Nephron (organoid): ENCODE data around the gene ANKRD2.
A peak's percentile ranks its signal among the peaks of the same experiment; 100 is the strongest.

Experiments used
- H3K27ac Mint-ChIP-seq, 3 experiments: 2 replicates each; pipeline ENCODE4 v1.8.0; 2020; ENCODE audit warnings: mixed read lengths in 3 of 3, mild to moderate bottlenecking in 2 of 3, moderate library complexity in 1 of 3
- H3K27me3 Mint-ChIP-seq: 2 replicates; pipeline ENCODE4 v1.8.0; 2021; ENCODE audit warnings: low read depth, mild to moderate bottlenecking, moderate library complexity, mixed read lengths
- H3K36me3 Mint-ChIP-seq: 2 replicates; pipeline ENCODE4 v1.8.0; 2020; ENCODE audit warnings: low read depth, mixed read lengths
- H3K4me1 Mint-ChIP-seq: 2 replicates; pipeline ENCODE4 v1.8.0; 2020; ENCODE audit warnings: mixed read lengths
- H3K4me3 Mint-ChIP-seq, 3 experiments: 2 replicates each; pipeline ENCODE4 v1.8.0; 2020; ENCODE audit warnings: mild to moderate bottlenecking in 3 of 3, mixed read lengths in 3 of 3, moderate library complexity in 2 of 3
- H3K9me3 Mint-ChIP-seq: 2 replicates; pipeline ENCODE4 v1.8.0; 2020; ENCODE audit warnings: mixed read lengths
- CTCF ChIP-seq, 3 experiments: fragments of 200-600 bp; sonication (generic); IDR thresholded peaks; one replicate each; pipeline ENCODE4 v1.5.0; 2021; ENCODE audit warnings: antibody characterized with exemption in 3 of 3; ENCODE audit not compliant: unreplicated experiment in 3 of 3

Gene ANKRD2

GRCh38 chr10:97632949-97633884 lies 60.6 kb downstream of the ANKRD2 start, which contains the start of gene MORN4:
Gene MORN4, minus strand, starts transcription at chr10:97633500. Its CDS starts 13,847 bp downstream, at chr10:97619653.
- Mint-ChIP-seq H3K27me3 (no peaks in the 10 kb centered on the region), H3K36me3 (peaks cover 3% of the 10 kb centered on the region), H3K27ac (peak within 1 kb of the TSS; percentile 90 to 95 (median 93)), H3K9me3 (no peaks in the 10 kb centered on the region), H3K4me1 (peaks cover 12% of the 10 kb centered on the region), H3K4me3 (peak within 1 kb of the TSS; percentile 95 to 96 (median 95))
- TF ChIP-seq CTCF (IDR thresholded peaks at IDR 0.05; ENCODE audit: unreplicated experiment in 3 of 3): no peak
